NCI-H526 (cell line): Measurements from ENCODE around the gene BICDL1.
"Not testable (repeated sequence)": the region's sequence is repeated elsewhere in the genome, so short reads cannot be mapped to it uniquely, and the experiment has no call there.

Experiments used
- DNase-seq, 2 experiments: peaks; one replicate each; lab custom pipeline; 2025; lab: John Stamatoyannopoulos, UW

Gene BICDL1

GRCh38 chr12:119988472-119989360 is at the start of gene BICDL1:
Gene BICDL1 (plus strand): TSS chr12:119989236. CDS start chr12:119989869, 633 bp downstream.
- DNase-seq: peak; percentile 92 to 99

DNA sequence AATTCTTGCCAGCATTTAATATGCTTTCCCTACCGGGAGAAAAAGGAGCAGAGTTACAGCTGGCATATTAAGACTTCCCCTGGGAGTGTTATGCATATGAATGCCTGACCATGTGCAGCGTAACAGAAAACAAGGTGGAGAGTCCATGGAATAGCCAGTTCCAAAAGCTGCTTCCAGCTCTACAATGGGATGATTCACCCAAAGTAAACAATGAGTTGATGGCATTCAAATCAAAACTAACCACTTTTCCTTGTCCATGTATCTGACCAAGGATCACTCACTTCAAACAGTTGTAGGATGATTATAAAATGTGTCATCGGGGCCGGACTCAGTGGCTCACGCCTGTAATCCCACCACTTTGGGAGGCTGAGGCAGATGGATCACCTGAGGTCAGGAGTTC is 48.1 kb upstream of the BICDL1 start:
- DNase-seq: peak; percentile 84 to 92

DNA sequence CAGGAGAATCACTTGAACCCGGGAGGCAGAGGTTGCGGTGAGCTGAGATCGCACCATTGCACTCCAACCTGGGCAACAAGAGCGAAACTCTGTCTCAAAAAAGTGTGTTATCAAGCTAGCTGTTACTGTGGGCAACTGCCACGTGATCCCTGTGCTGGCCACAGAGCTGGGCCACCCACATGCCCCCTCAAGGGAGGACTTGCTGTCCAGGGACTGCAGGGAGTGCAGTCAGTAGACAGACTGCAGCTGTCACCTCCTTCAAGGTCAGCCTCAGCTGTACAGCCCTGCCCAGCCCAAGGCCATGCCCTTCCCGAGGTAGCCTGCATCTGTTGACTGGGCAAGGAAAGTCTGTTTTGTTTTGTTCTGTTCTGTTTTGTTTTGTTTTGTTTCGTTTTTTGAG is 46.6 kb upstream of the BICDL1 start:
- no peak for DNase-seq

- no peak for DNase-seq
Measured at GRCh38 chr12:119946213-119946612, 42.8 kb upstream of the BICDL1 start.

DNA sequence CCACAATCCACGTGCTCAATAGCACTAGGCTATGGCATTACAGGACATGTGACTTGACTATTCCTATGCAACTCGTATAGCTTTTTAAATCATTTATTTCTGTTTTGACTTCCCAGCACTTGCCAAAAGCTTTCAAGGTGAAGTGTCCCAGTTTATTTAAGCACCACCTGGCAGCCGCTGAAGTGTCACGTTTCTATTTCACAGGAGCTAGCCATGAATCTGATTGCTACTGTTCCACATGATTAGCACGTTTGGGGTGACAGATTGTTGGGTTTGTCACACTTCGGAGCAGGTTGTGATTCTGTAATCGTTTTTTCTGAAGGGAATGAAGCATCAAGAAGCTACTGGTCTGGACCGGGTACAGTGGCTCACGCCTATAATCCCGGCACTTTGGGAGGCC is 39.9 kb upstream of the BICDL1 start:
- DNase-seq: no peak

DNA sequence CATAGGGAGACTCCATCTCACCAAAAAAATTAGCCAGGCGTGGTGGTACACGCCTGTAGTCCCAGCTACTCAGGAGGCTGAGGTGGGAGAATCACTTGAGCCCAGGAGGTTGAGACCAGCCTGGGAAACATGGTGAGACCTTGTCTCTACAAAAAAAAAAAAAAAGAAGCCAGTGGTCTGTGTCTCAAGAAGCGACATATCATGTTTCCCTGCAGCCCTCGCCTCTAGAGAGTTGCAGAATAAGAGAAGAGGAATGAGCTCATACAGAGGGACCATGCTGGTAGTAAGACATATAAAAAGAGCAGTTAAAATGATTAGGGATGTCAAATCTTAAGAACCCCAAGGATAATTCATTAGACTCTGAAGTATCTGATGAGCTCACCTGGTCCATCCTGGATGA is 39.4 kb upstream of the BICDL1 start:
- DNase-seq: no peak

DNA sequence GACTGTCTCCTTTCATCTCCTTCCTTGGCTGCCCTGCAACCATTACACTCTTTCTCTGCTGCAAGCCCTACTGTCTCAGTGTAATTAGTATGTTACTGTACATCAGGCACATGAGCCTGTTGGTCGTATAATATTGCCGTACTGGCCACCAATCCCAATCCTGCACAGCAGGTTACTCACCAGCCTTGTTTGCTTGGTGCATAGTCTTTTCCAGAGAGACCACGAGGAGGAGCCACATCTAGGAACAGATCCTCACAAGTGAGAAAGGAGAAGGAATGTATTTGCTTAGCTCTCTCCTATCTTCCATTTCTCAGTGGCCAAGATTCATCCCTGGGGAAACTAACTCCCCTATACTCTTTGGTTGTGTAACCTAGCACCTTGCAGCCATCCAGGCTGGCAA is 33.0 kb upstream of the BICDL1 start:
- peak in 1 of 2 experiments; percentile 29 for DNase-seq

- DNase-seq: no peak
Measured at GRCh38 chr12:119957135-119957534, 31.9 kb upstream of the BICDL1 start.

GRCh38 chr12:119959435-119959834 is 29.6 kb upstream of the BICDL1 start:
- no peak for DNase-seq

- no peak for DNase-seq
Measured at GRCh38 chr12:119964123-119964522, 24.9 kb upstream of the BICDL1 start.

GRCh38 chr12:119964929-119965328 is 24.1 kb upstream of the BICDL1 start:
- no peak for DNase-seq

GRCh38 chr12:119980242-119980641 is 8.8 kb upstream of the BICDL1 start:
- DNase-seq: no peak

DNA sequence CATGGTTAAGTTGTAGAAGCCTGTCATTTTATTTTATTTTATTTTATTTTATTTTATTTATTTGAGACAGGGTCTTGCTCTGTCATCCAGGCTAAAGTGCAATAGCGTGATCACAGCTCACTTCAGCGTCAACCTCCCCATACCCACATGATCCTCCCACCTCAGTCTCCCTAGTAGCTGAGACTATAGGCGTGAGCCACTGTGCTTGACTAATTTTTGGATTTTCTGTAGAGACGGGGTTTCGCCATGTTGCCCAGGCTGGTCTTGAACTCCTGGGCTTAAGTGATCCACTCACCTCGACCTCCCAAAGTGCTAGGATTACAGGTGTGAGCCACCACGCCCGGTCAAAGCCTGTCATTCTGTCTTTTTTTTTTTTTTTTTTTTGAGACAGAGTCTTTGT is 8.3 kb upstream of the BICDL1 start:
- DNase-seq: not testable (repeated sequence)

DNA sequence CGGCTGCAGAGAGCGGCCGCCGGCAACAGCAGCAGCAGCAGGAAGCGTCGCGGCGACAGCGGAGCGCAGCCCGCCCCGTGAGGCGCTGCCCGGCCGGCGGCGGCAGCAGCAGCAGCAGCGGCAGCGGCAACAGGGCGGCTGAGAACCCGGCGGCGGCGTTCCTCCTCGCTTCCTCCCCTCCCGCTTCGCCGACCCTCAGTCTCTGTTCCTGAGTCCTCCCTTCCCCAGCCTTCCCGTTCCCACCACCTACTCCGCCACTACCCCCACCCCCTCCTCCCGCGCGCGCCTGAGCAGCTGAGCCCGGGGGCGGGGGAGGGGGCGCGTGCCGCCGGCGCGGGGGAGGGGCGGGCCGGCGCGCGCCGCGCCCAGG is 310 bp downstream of the BICDL1 start:
- DNase-seq: peak in 1 of 2 experiments; percentile 85

- DNase-seq: peak in 1 of 2 experiments; percentile 81
Measured at GRCh38 chr12:119989731-119990381, 820 bp downstream of the BICDL1 start.

DNA sequence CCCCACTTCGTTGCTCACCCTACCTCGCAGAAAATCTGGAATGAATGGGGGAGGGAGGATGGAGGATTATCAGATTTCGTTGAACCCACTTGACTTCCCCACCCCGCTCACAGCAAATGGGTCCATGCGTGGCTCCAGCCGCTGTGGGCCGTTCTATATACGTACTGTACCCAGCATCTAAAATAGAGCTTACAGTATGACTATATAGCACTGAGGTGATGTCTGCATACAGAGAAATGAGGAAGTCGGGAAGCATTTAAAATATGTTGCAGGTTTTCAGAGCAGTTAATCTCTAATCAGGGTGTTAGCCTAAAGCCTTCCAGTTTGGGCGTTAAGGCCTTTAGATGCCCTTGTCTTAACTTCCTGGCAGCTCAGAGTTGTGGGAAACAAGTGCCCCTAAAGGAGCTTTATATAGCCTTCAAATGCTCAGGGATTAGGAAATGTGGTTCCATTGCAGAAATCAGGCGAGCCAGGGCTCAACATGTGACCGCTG is 1.4 kb downstream of the BICDL1 start:
- DNase-seq: peak in 1 of 2 experiments; percentile 46

- DNase-seq: no peak
Measured at GRCh38 chr12:119992129-119992705, 3.2 kb downstream of the BICDL1 start.

- DNase-seq: no peak
Measured at GRCh38 chr12:119994892-119995658, 6.0 kb downstream of the BICDL1 start.

DNA sequence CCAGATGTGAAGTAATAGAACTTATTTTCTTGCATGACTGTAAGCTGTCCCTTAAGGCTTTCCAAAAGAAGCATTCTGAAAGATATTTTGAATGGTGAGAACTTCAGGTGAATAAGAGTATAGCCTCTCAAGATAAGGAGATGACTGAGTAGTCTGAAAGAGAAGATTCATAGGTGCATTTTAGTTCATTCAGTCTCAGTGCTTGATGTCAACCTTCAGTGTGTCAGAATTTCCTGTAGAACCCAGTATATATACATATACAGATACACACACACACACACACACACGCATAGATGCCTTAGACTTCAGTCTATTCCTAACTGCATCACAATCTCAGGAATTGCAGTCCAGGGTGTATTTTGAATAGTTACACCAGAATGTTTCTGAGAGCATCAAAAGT is 7.4 kb downstream of the BICDL1 start:
- DNase-seq: no peak

DNA sequence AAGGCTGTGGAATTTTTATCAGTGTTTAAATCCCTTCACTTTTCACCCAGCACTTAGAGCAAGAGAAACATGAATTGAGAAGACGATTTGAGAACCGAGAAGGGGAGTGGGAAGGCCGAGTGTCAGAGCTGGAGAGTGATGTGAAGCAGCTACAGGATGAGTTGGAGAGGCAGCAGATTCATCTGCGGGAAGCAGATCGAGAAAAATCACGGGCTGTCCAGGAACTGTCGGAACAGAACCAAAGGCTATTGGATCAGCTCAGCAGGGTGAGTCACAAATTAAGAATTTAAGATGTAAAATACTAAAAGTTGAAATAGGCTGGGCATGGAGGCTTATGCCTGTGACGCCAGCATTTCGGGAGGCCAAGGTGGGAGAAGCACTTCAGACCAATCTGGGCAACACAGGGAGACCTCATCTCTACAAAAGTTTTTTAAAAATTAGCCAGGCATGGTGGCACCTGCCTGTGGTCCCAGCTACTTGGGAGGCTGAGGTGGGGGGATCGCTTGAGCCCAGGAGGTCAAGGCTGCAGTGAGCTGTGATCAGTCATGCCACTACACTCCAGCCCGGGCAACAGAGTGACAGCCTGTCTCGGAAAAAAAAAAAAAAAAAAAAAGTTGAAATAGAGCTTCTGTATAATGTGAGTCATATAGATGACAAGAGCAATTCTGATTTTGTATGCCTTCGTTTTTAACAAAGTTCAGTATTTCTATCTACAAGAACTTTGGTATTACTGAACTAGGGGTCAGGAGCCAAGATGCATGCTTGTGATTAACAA is 9.6 kb downstream of the BICDL1 start:
- no peak for DNase-seq

- no peak for DNase-seq
Measured at GRCh38 chr12:120000556-120000955, 11.5 kb downstream of the BICDL1 start.
